Measurements from ENCODE around the gene ELP1. TPM values are rescaled to one million over a fixed set of nuclear protein-coding genes. Genes with fewer than 3 reads are reported as not detected.
"Not testable (repeated sequence)": the region's sequence is repeated elsewhere in the genome, so short reads cannot be mapped to it uniquely, and the experiment has no call there.

Gene ELP1
- total and polyA plus RNA-seq, 3 donors from 2014 or later: 20.8 to 36.6 (median 32.7) TPM

- intact Hi-C loops (cut with DNase I; ENCODE audit: low total_unique reads): no loop called here
- Histone ChIP-seq H3K4me3 (no peak overlapping the region), H3K27me3 (no peaks in the 10 kb centered on the region), H3K36me3 (ENCODE audit: low read depth, missing control alignments) (no peaks in the 10 kb centered on the region), H3K27ac (no peak overlapping the region), H3K4me1 (no peaks in the 10 kb centered on the region), H3K9me3 (no peaks in the 10 kb centered on the region)
- 55 to 65% methylated on average over 1 of the region's 1 CpG for WGBS, 2 donors
- no peak for TF ChIP-seq CTCF (IDR thresholded peaks at IDR 0.05)
- no peak for TF ChIP-seq POLR2A (IDR thresholded peaks at IDR 0.05)
- DNase-seq: no peak
Observed at GRCh38 chr9:108852079-108852478, 81.8 kb downstream of the ELP1 start.

GRCh38 chr9:108851138-108851537 lies 82.8 kb downstream of the ELP1 start:
- Histone ChIP-seq H3K9me3 (no peaks in the 10 kb centered on the region), H3K27me3 (no peaks in the 10 kb centered on the region), H3K4me3 (no peak overlapping the region), H3K36me3 (ENCODE audit: low read depth, missing control alignments) (no peaks in the 10 kb centered on the region), H3K4me1 (no peaks in the 10 kb centered on the region), H3K27ac (no peak overlapping the region)
- WGBS, 2 donors: 89 to 92% methylated on average over 3 of the region's 3 CpGs
- intact Hi-C loops (cut with DNase I; ENCODE audit: low total_unique reads): no loop called here
- DNase-seq: no peak
- TF ChIP-seq POLR2A (IDR thresholded peaks at IDR 0.05): no peak
- no peak for TF ChIP-seq CTCF (IDR thresholded peaks at IDR 0.05)

GRCh38 chr9:108850293-108850897 lies 83.5 kb downstream of the ELP1 start:
- peak; percentile 38 for DNase-seq
- no peak overlapping the region for H3K27ac ChIP-seq
- H3K9me3 ChIP-seq: no peaks in the 10 kb centered on the region
- intact Hi-C loops (cut with DNase I; ENCODE audit: low total_unique reads): no loop called here
- no peaks in the 10 kb centered on the region for H3K4me1 ChIP-seq
- no peaks in the 10 kb centered on the region for H3K27me3 ChIP-seq
- TF ChIP-seq POLR2A (IDR thresholded peaks at IDR 0.05) (no peak), CTCF (IDR thresholded peaks at IDR 0.05) (peak in 1 of 3 experiments; percentile 16)
- H3K36me3 ChIP-seq (ENCODE audit: low read depth, missing control alignments): no peaks in the 10 kb centered on the region
- WGBS, 2 donors: 75 to 78% methylated on average over 3 of the region's 3 CpGs
- H3K4me3 ChIP-seq: no peak overlapping the region

GRCh38 chr9:108848296-108848695 lies 85.6 kb downstream of the ELP1 start:
- intact Hi-C loops (cut with DNase I; ENCODE audit: low total_unique reads); H3K9me3 ChIP-seq; H3K4me1 ChIP-seq; H3K27me3 ChIP-seq; H3K27ac ChIP-seq; H3K36me3 ChIP-seq (ENCODE audit: low read depth, missing control alignments); H3K4me3 ChIP-seq; DNase-seq: not testable (repeated sequence)
- 95 to 97% methylated on average over 8 of the region's 8 CpGs for WGBS, 2 donors

- Histone ChIP-seq H3K27me3 (no peaks in the 10 kb centered on the region), H3K27ac (no peak overlapping the region), H3K9me3 (no peaks in the 10 kb centered on the region), H3K4me3 (no peak overlapping the region), H3K4me1 (no peaks in the 10 kb centered on the region), H3K36me3 (ENCODE audit: low read depth, missing control alignments) (no peaks in the 10 kb centered on the region)
- DNase-seq: no peak
- 94 to 95% methylated on average over 2 of the region's 2 CpGs for WGBS, 2 donors
- intact Hi-C loops (cut with DNase I; ENCODE audit: low total_unique reads): no loop called here
- no peak for TF ChIP-seq CTCF (IDR thresholded peaks at IDR 0.05)
- no peak for TF ChIP-seq POLR2A (IDR thresholded peaks at IDR 0.05)
Observed at GRCh38 chr9:108845947-108846346, 88.0 kb downstream of the ELP1 start.

All from testis (tissue), 3 donors.